ENCODE measurements around the gene INHBC. TPM values are rescaled to one million over a fixed set of nuclear protein-coding genes. Genes with fewer than 3 reads are reported as not detected.

Gene INHBC
- total RNA-seq, 1 experiment from 2014 or later = 0.20 TPM

GRCh38 chr12:57438400-57438799 is 3.8 kb downstream of the INHBC start (continued):
- no peak for TF ChIP-seq CTCF (IDR thresholded peaks at IDR 0.05 in 2 of 3, conservative IDR thresholded peaks at IDR 0.05 in 1 of 3; ENCODE audit: borderline replicate concordance in 1 of 3, insufficient read depth in 1 of 3, low read depth in 2 of 3, low read length in 2 of 3)
- no peak for TF ChIP-seq SP1 (IDR thresholded peaks at IDR 0.05; ENCODE audit: low read depth)
- no peak for TF ChIP-seq YY1 (IDR thresholded peaks at IDR 0.05; ENCODE audit: extremely low read depth, insufficient replicate concordance, low read depth, low read length)
- TF ChIP-seq JUND (IDR thresholded peaks at IDR 0.05) = no peak
- no peak for TF ChIP-seq ZFX (IDR thresholded peaks at IDR 0.05)

GRCh38 chr12:57439762-57440266 is 5.2 kb downstream of the INHBC start:
- Histone ChIP-seq H3K4me3 (replicated peaks in 1 of 2; ENCODE audit: low read depth in 1 of 2, low read length in 2 of 2) (no peak overlapping the region), H3K9me2 (ENCODE audit: insufficient read depth) (no peaks in the 10 kb centered on the region), H3K4me2 (ENCODE audit: low read length) (no peak overlapping the region), H3K9me3 (ENCODE audit: control insufficient read depth in 1 of 2, insufficient read depth in 1 of 2, low read depth in 1 of 2, low read length in 2 of 2) (peaks cover 0 to 8% of the 10 kb centered on the region in 2 experiments; a peak in 1 of 4 replicates), H4K20me1 (ENCODE audit: insufficient read depth) (no peaks in the 10 kb centered on the region), H3K27me3 (ENCODE audit: insufficient read depth, low read length) (no peaks in the 10 kb centered on the region), H2AFZ (ENCODE audit: low read depth, low read length, poor library complexity, severe bottlenecking) (no peak overlapping the region), H3K4me1 (ENCODE audit: control insufficient read depth in 1 of 2, insufficient read depth in 2 of 2, low read length in 2 of 2) (no peaks in the 10 kb centered on the region), H3K36me3 (ENCODE audit: control insufficient read depth in 1 of 2, insufficient read depth in 2 of 2, low read length in 2 of 2) (no peaks in the 10 kb centered on the region), H3K9ac (ENCODE audit: low read length) (no peak overlapping the region), H3K79me2 (ENCODE audit: insufficient read depth, low read length) (no peaks in the 10 kb centered on the region), H3K27ac (ENCODE audit: low read depth, low read length) (no peak overlapping the region)
- no peak for TF ChIP-seq SP1 (IDR thresholded peaks at IDR 0.05; ENCODE audit: low read depth)
- TF ChIP-seq TCF7L2 (IDR thresholded peaks at IDR 0.05; ENCODE audit: borderline replicate concordance, extremely low read depth, insufficient read depth, insufficient read length) = no peak
- TF ChIP-seq SRF (IDR thresholded peaks at IDR 0.05; ENCODE audit: low read depth) = no peak
- no peak for TF ChIP-seq EZH2phosphoT487 (IDR thresholded peaks at IDR 0.05; ENCODE audit: borderline replicate concordance)
- TF ChIP-seq YY1 (IDR thresholded peaks at IDR 0.05; ENCODE audit: extremely low read depth, insufficient replicate concordance, low read depth, low read length) = no peak
- no peak for TF ChIP-seq POLR2AphosphoS5 (IDR thresholded peaks at IDR 0.05; ENCODE audit: low read depth, low read length)
- TF ChIP-seq CEBPB (IDR thresholded peaks at IDR 0.05; ENCODE audit: low read depth) = no peak
- no peak for TF ChIP-seq ATF3 (IDR thresholded peaks at IDR 0.05)
- TF ChIP-seq JUND (IDR thresholded peaks at IDR 0.05) = no peak
- TF ChIP-seq POLR2A (IDR thresholded peaks at IDR 0.05; ENCODE audit: borderline replicate concordance, extremely low read depth, insufficient read depth, insufficient read length) = no peak
- no peak for TF ChIP-seq MAX (IDR thresholded peaks at IDR 0.05)
- no peak for TF ChIP-seq SIN3A (IDR thresholded peaks at IDR 0.05; ENCODE audit: low read depth)
- TF ChIP-seq ZBTB33 (IDR thresholded peaks at IDR 0.05; ENCODE audit: extremely low read depth, insufficient replicate concordance, low read length) = no peak
- TF ChIP-seq REST (IDR thresholded peaks at IDR 0.05; ENCODE audit: low read depth) = no peak
- no peak for TF ChIP-seq EGR1 (IDR thresholded peaks at IDR 0.05; ENCODE audit: low read depth)
- TF ChIP-seq ZNF274 (IDR thresholded peaks at IDR 0.05; ENCODE audit: low read depth, low read length) = no peak
- CTCF ChIA-PET = interaction anchor here (1.2 kb wide), 1 partner anchor 13 kb away, joined by 4 read pairs; no protein-coding TSS in a partner anchor
- intact Hi-C loops (cut with micrococcal nuclease) = no loop called here
- POLR2A ChIA-PET = no interaction called here
- no TSS peak for BruUV-seq (replicated peaks)
- DNase-seq (ENCODE audit: low read depth, low spot score) (no peak), ATAC-seq (no peak)
- RAD21 ChIA-PET (ENCODE audit: low non-redundant PET in 1 of 2, low total read pairs in 2 of 2, uncharacterized antibody in 2 of 2, unreplicated experiment in 2 of 2) = no interaction called here
